ENCODE results near the gene KDM4E. TPM values are rescaled to one million over a fixed set of nuclear protein-coding genes. Genes with fewer than 3 reads are reported as not detected.
"Not testable (repeated sequence)": the region's sequence is repeated elsewhere in the genome, so short reads cannot be mapped to it uniquely, and the experiment has no call there.

KDM4E gene
- not detected in 2 replicates for total RNA-seq (2014; rRNA removed; shearing (Covaris generic))

DNA sequence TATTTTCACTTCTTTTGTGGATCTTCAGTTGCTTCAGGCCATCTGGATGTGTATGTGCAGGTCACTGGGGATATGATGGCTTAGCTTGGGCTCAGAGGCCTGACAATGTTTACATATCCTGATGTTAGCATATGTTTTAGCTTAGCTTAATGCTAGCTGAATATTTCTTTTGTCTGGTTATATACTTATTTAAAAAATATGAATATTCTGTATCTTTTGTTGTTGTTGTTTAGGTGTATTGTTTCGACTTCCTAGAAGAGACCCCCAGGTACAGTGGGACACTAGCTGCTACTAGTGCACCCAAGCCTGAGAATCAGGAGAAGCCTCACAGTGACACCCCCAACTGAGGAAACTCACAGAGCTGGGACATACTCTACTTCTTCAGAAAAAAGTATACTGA lies at the start of gene KDM4E:
TSS of gene KDM4E (plus strand) at position 301 of the 400 bp plus-strand sequence. CDS start 300 bp downstream, outside the sequence.
- no peak for DNase-seq (ENCODE audit: low read depth)

DNA sequence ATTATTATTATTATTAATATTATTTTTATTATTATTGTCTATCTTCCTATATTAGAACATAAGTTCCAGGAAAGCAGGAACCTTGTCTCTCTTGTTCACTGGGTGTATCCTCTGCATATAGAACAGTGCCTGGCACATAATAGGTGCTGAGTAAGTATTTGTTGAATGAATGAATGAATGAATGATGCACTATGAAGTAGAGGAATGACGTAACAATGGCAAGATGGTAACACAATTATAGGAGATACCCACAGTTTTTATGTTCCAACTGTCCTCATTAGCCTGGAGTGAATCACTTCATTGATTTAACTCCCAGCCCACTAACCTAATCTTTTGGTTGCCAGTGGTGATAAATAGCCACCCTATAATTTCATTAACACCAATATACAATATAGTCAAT lies 49.5 kb upstream of the KDM4E start:
- DNase-seq (ENCODE audit: low read depth) = no peak

DNA sequence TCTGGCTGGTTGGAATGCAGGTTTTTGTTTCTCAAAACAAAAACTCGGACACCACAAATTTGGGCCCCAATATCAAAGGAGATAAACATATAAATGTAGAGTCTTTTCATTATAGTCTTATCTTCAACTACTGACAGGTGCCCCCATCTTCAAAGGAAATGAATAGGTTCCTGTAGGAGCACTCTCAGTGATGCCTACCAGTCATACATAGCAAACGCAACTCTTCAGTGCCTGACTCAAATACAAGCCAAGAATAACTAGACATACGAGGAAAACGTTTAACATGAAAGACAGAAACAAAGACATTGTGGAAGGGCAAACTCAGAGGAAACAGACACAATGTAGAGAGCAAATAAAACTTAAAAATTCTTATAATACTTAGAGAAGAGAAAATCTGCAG lies 37.7 kb upstream of the KDM4E start:
- DNase-seq (ENCODE audit: low read depth) = no peak

DNA sequence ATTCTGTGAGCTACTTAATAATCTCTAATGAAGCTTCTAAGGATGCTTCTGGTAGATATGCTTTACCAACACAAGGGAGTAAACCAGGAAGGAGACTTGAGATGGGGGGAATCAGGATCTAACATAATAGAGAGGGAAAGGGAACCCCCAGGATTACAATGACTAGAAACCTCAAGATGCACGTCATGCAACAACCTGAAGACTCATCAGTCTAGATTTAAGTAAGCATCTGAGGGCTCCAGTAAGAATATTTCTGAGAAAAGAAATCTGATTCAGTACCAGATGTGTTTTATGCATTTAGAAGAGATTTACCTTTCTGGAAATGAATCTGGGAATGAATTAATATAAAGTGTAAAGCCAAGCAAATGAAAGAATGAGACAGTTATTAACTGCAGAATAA lies 36.3 kb upstream of the KDM4E start:
- no peak for DNase-seq (ENCODE audit: low read depth)

DNA sequence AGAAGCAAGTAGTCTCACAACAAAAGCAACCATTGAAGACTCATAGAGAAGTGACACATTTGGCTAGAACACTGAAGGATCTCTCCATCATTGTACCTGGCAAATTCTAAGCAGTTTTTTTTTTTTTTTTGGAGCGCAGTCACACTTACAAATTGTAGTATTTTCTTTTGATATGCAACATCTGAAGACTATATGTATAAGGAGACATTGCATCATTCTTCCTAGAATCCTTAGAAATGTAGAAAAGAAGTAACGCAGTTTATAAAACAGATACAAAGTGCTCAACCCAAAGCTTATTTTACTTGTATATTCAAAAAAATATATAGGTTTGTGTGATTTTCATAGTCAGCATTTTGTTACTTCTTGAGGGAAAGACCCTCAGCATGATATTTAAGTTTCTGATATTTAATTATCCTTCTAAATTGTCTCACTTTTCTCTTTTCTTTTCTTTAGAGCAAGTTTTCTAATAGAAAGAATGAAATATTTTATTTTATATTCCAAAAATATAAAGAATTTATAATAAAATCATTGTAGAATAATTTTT lies 31.6 kb upstream of the KDM4E start:
- no peak for DNase-seq (ENCODE audit: low read depth)

DNA sequence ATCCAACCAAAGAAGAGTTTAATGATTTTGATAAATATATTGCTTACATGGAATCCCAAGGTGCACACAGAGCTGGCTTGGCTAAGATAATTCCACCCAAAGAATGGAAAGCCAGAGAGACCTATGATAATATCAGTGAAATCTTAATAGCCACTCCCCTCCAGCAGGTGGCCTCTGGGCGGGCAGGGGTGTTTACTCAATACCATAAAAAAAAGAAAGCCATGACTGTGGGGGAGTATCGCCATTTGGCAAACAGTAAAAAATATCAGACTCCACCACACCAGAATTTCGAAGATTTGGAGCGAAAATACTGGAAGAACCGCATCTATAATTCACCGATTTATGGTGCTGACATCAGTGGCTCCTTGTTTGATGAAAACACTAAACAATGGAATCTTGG lies 27.6 kb upstream of the KDM4E start:
- DNase-seq (ENCODE audit: low read depth) = no peak

DNA sequence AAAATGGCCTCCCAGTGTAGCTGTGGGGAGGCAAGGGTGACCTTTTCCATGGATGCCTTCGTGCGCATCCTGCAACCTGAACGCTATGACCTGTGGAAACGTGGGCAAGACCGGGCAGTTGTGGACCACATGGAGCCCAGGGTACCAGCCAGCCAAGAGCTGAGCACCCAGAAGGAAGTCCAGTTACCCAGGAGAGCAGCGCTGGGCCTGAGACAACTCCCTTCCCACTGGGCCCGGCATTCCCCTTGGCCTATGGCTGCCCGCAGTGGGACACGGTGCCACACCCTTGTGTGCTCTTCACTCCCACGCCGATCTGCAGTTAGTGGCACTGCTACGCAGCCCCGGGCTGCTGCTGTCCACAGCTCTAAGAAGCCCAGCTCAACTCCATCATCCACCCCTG lies 26.8 kb upstream of the KDM4E start:
- DNase-seq (ENCODE audit: low read depth) = no peak

DNA sequence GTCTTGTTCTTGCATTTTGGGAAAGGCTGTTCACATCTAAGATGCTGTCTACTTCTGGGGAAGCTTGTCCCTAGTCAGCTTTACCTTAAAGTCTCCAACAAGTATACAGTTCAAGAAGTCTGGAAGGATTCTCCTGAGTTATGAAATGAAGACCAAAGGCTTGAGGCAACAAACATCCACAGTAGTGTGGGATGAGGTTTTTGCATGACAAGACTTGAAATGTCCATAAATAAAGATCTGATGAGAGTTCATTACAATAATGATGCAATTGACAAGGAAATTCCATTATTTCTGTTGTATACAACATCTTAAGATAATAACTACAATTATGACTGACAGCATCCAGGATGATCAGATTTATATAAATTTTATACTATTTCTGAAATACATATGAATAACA lies 21.3 kb upstream of the KDM4E start:
- no peak for DNase-seq (ENCODE audit: low read depth)

DNA sequence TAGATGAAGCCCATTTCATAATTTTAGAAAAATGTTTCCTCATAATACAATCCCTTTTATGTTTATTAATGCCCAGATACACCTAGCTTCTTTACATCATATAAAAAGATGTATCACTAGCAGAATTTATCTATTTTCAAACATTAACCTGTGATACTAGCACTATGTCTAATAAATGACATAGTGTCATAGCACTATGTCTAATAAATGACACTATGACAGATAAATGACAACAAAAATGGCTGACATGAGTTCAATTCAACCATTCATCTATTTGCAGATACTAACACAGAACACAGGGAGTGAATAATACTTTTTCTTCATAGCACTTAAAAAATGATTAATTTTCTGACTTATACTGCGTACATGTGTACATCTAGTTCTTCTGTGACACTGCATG lies 19.4 kb upstream of the KDM4E start:
- no peak for DNase-seq (ENCODE audit: low read depth)

DNA sequence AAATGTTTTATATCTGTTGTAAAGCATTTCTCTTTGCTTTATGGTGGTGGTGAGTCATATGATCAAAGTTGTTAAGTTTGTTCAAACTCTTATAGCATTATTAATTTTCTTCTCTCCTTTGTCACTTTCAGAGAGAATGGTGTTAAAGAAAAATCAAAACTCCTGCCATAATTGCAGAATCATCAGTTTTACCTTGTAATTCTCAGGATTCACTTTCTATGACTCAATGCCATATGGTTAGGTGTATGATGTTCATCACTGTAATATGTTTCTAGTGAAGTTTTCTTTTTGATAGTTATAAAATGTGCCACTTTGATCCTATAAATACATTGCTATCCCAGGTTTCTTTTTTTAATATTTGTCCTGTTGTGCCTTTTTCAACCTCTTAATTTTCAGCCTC lies 13.7 kb upstream of the KDM4E start:
- DNase-seq (ENCODE audit: low read depth) = no peak

DNA sequence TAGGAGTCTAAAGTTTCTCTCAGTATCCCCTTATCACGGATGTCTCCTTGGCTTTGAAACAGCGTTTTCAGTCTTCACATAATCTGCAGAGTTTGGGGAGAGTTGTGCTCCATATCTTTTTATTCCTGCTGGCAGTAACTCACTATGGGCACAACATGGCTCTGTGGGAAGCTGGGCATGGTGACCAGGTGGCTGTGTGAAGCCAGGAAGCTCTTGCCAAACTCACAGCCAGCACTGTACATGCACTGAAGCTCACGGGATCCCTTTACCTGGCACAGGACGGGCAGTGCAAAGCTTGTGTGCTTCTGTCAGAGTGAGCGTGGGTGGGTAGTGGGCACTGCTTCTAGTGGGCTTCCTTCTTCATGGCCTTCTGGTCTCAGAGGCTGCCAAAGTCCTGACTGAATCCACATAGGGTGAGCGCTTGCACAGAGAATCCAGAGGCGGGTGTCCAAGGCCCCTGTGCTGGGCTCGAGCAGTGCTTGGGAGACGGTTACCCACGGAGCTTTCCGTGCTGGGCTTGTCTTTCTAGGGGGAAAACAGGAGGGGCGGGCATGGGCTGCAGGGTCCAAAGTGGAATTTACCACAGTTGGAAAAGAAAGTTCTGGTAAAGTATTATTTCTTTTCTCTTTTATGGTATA lies 10.8 kb upstream of the KDM4E start:
- DNase-seq (ENCODE audit: low read depth) = no peak

DNA sequence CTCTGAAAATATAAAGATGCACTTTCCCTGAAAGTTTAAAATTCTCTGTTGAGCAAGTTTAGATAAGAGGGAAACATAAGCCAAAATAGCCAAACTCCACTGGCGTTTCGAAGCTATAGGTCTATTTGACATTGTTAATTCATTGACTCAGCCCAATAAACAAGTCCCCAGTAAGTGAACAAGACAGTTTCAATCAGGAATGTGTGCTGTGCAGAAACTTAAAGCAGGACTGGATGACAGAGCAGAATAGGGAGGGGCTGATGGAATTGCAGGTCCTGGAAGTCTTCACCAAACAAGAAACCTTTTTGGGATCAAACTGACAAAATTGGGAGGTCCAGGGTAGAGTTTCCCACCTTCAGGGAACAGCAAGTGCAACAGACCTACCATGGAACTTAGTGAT lies 8.9 kb upstream of the KDM4E start:
- no peak for DNase-seq (ENCODE audit: low read depth)

DNA sequence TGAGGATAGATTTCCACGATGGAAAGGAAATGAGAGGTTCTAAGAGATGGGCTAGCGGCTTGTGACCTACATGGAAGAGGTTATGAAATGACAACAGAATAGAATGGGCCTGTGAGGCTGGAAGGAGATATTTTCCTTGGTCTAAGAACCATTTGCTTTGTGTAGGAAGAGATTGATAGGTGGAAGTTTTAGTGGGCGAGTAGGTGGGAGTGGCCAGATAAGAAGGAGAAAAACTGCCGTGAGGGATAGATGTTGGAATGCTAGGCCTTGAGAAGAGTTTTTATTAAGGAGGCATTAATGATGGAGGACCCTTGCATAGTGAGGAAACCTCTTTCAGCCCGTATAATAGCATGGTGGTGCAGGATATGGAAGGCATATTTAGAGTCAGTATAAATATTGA lies 3.6 kb upstream of the KDM4E start:
- not testable (repeated sequence) for DNase-seq (ENCODE audit: low read depth)

DNA sequence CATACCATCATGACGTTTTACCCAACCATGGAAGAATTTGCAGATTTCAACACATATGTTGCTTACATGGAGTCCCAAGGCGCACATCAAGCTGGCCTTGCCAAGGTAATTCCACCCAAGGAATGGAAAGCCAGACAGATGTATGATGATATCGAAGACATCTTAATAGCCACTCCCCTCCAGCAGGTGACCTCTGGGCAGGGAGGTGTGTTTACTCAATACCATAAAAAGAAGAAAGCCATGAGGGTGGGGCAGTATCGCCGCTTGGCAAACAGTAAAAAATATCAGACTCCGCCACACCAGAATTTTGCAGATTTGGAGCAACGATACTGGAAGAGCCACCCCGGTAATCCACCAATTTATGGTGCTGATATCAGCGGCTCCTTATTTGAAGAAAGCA lies 536 bp downstream of the KDM4E start:
- not testable (repeated sequence) for DNase-seq (ENCODE audit: low read depth)

DNA sequence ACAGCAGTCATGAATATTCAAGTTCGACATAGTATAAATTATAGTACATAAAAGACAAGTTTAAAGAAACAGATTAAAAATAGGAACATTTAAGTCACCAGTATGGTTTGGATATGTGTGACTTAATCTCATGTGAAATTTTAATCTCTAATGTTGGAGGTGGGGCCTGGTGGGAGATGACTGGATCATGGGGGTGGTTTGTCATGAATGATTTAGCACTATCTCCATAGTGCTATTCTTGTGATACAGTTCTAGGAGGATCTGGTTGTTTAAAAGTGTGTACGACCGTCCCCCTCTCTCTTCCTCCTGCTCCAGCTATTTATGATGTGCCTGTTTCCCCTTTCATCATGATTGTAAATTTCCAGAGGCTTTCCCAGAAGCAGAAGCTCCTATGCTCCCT lies 3.3 kb downstream of the KDM4E start:
- no peak for DNase-seq (ENCODE audit: low read depth)

DNA sequence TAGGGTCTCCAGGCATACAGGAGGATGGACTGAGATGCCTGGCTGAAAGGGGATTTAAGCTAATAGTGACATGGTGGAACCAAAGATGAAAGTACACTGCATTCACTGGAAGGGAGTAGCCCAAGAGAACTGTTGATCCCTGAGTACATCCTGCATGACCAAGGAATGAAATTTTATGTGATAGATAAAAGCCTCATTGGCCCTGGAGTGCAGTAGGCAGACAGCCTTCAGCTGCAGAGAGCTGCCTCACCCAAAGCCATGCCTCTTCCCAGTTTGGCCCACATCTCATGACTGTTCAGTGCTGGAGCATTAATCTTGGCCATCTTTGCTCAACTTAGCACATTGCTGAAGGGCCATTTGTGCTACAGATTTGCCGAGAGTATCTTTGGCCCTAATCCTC lies 8.0 kb downstream of the KDM4E start:
- no peak for DNase-seq (ENCODE audit: low read depth)

DNA sequence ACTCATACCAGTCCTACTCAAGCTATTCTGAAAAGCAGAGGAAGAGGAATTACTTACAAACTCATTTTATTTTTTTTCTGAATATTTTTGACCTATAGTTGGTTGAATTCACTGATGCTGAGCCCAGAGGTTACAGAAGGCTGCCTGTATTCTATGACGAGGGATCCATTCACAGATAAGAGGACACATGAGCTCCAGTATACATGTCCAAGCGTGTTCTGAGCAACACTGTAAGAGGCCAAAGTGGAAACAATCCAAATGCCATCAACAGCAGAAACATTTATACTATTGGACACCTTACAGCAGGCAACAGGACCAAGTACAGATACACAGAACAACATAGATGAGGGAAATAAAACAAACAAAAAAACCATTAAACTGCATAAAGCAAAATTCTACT lies 10.3 kb downstream of the KDM4E start:
- DNase-seq (ENCODE audit: low read depth) = no peak

DNA sequence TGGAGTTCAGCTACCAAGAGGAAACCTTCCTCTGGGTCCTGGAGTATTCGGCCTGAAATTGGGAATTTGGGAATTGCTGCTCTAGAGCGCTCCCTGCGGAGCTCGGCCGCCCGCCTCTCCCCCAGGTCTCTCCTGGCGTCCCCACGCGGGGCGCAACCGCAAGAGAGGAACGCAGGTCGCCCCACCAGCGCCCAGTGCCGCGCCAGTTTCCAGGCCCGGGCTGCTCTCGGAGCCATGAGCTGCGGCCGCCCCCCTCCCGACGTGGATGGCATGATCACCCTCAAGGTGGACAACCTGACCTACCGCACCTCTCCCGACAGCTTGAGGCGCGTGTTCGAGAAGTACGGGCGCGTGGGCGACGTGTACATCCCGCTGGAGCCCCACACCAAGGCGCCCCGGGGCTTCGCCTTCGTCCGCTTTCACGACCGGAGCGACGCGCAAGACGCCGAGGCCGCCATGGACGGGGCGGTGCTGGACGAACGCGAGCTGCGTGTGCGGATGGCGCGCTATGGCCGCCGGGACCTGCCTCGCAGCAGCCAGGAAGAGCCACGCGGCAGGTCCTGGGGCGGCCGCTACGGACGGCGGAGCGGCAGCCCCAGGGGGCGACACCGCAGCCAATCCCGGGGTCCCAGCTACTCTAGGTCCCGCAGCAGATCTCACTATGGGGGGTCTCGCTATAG lies 12.4 kb downstream of the KDM4E start:
- not testable (repeated sequence) for DNase-seq (ENCODE audit: low read depth)

DNA sequence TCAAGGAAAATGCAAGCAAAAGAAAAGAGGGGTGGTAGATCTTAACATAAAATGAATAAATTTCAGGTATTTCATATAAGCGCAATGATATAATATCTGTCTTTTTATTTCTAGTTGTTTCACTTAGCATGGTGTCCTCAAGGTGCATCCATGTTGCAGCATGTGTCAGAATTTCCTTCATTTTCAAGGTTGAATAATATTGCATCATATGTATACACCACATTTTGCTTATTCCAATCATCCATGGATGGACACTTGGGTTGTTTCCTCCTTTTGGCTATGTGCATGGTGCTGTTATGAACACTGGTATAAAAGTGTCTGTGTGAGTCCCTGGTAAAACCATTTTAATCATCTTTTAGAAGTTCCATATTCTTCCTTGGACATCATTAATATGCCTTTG lies 17.2 kb downstream of the KDM4E start:
- no peak for DNase-seq (ENCODE audit: low read depth)

DNA sequence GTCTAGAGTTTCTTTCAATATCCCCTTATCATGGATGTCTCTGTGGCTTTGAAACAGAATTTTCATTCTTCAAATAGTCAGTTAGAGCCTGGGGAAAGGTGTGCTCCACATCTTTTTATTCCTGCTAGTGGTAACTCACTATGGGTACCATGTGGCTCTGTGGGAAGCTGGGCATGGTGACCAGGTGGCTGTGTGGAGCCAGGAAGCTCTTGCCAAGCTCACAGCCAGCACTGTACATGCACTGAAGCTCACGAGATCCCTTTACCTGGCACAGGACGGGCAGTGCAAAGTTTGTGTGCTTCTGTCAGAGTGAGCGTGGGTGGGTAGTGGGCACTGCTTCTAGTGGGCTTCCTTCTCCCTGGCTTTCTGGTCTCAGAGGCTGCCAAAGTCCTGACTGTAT lies 17.8 kb downstream of the KDM4E start:
- DNase-seq (ENCODE audit: low read depth) = no peak

DNA sequence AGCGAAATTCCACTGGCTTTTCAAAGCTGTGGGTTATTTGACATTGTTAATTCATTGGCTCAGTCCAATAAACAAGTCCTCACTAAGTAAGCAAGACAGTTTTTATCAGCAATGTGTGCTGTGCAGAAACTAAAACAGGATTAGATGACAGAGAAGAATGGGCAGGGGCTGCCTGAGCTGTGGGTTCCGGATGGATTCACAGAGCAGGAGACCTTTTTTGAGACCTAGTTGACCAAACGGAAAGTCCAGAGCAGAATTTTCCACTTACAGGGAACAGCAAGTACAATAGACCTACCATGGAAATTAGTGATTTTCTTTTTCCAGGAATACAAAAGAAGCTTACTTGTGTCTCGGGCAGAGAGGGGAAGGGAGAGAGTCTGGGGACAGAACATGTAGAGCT lies 19.0 kb downstream of the KDM4E start:
- no peak for DNase-seq (ENCODE audit: low read depth)

DNA sequence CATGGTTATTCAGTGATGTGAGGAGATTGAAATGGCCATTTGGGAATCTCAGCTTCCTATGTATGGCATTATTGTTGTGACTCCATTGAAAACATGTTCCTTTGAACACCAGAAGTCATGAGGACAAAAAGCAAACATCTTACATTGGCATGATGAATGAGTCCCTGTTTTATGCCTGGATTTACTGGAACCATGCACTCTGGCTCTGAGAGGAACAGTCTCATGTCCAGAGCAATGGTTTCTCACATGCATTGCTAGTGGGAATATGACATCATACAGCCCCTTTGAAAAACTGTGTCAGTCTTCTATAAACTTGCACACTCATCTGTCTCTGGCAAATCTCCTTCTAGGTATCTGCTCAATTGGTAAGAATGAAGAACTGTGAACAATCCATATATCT lies 20.8 kb downstream of the KDM4E start:
- DNase-seq (ENCODE audit: low read depth) = no peak

DNA sequence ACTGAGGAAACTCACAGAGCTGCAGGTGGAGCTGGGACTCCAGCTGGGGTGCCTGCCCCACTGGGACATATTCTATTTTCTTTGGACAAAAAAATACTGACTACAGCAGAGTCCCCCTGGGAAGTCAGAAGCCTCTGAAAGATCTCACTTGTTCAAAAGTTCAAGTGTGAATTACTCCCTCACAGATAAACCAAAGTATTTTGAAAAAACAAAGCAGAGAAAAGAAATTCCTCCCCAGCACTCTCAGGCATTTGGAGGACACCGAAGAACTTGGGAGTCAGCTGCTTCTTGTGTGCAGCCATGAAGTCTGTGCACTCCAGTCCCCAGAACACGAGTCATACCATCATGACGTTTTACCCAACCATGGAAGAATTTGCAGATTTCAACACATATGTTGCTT lies 24.1 kb downstream of the KDM4E start, which contains the start of gene KDM4F:
TSS of gene KDM4F (plus strand) at position 301 of the 400 bp plus-strand sequence.
- DNase-seq (ENCODE audit: low read depth) = not testable (repeated sequence)

Data from RPMI7951 (cell line).